ENCODE measurements around the gene PWWP2B.

Gene PWWP2B

GRCh38 chr10:132395704-132396493, 1.1 kb upstream of the PWWP2B start:
- Histone ChIP-seq H3K27me3 (ENCODE audit: insufficient read depth, low read length) (no peaks in the 10 kb centered on the region), H3K4me1 (ENCODE audit: control insufficient read depth, insufficient read depth, low read length, unreplicated experiment) (peaks cover 12% of the 10 kb centered on the region), H3K27ac (ENCODE audit: low read depth, low read length) (no peak overlapping the region), H3K79me2 (ENCODE audit: control insufficient read depth, insufficient read depth, low read length, unreplicated experiment) (peaks cover 5% of the 10 kb centered on the region), H3K36me3 (ENCODE audit: insufficient read depth, low read length) (no peaks in the 10 kb centered on the region), H2AFZ (ENCODE audit: low read length, unreplicated experiment) (peak overlapping the region; percentile 75), H3K4me3 (ENCODE audit: low read depth, low read length) (peak overlapping the region; percentile 71)

GRCh38 chr10:132396494-132397035, 435 bp upstream of the PWWP2B start:
- H3K4me3 ChIP-seq (ENCODE audit: low read depth, low read length), result peak overlapping the region; percentile 71
- H3K27ac ChIP-seq (ENCODE audit: low read depth, low read length), result no peak overlapping the region
- peak overlapping the region; percentile 75 for H2AFZ ChIP-seq (ENCODE audit: low read length, unreplicated experiment)
- H3K79me2 ChIP-seq (ENCODE audit: control insufficient read depth, insufficient read depth, low read length, unreplicated experiment), result peaks cover 5% of the 10 kb centered on the region
- H3K27me3 ChIP-seq (ENCODE audit: insufficient read depth, low read length), result no peaks in the 10 kb centered on the region
- peaks cover 12% of the 10 kb centered on the region for H3K4me1 ChIP-seq (ENCODE audit: control insufficient read depth, insufficient read depth, low read length, unreplicated experiment)
- H3K36me3 ChIP-seq (ENCODE audit: insufficient read depth, low read length), result no peaks in the 10 kb centered on the region

GRCh38 chr10:132397671-132398565, 918 bp downstream of the PWWP2B start:
- Histone ChIP-seq H3K79me2 (ENCODE audit: control insufficient read depth, insufficient read depth, low read length, unreplicated experiment) (peaks cover 5% of the 10 kb centered on the region), H3K4me3 (ENCODE audit: low read depth, low read length) (peak overlapping the region; percentile 80), H3K27ac (ENCODE audit: low read depth, low read length) (peak overlapping the region; percentile 9; the same call in 1 of the 2 replicates), H3K27me3 (ENCODE audit: insufficient read depth, low read length) (no peaks in the 10 kb centered on the region), H3K36me3 (ENCODE audit: insufficient read depth, low read length) (no peaks in the 10 kb centered on the region), H2AFZ (ENCODE audit: low read length, unreplicated experiment) (peak overlapping the region; percentile 88), H3K4me1 (ENCODE audit: control insufficient read depth, insufficient read depth, low read length, unreplicated experiment) (peaks cover 12% of the 10 kb centered on the region)

- no peaks in the 10 kb centered on the region for H3K27me3 ChIP-seq (ENCODE audit: insufficient read depth, low read length)
- H3K36me3 ChIP-seq (ENCODE audit: insufficient read depth, low read length), result no peaks in the 10 kb centered on the region
- H3K4me3 ChIP-seq (ENCODE audit: low read depth, low read length), result peak overlapping the region; percentile 80
- peaks cover 12% of the 10 kb centered on the region for H3K4me1 ChIP-seq (ENCODE audit: control insufficient read depth, insufficient read depth, low read length, unreplicated experiment)
- no peak overlapping the region for H2AFZ ChIP-seq (ENCODE audit: low read length, unreplicated experiment)
- H3K79me2 ChIP-seq (ENCODE audit: control insufficient read depth, insufficient read depth, low read length, unreplicated experiment), result peaks cover 5% of the 10 kb centered on the region
- H3K27ac ChIP-seq (ENCODE audit: low read depth, low read length), result no peak overlapping the region
These were observed 1.6 kb downstream of the PWWP2B start for GRCh38 chr10:132398566-132398991.

GRCh38 chr10:132399117-132400035, 2.4 kb downstream of the PWWP2B start:
- Histone ChIP-seq H3K4me3 (ENCODE audit: low read depth, low read length) (no peak overlapping the region), H2AFZ (ENCODE audit: low read length, unreplicated experiment) (no peak overlapping the region), H3K27me3 (ENCODE audit: insufficient read depth, low read length) (no peaks in the 10 kb centered on the region), H3K36me3 (ENCODE audit: insufficient read depth, low read length) (no peaks in the 10 kb centered on the region), H3K79me2 (ENCODE audit: control insufficient read depth, insufficient read depth, low read length, unreplicated experiment) (peaks cover 5% of the 10 kb centered on the region), H3K4me1 (ENCODE audit: control insufficient read depth, insufficient read depth, low read length, unreplicated experiment) (peaks cover 12% of the 10 kb centered on the region), H3K27ac (ENCODE audit: low read depth, low read length) (no peak overlapping the region)

- H2AFZ ChIP-seq (ENCODE audit: low read length, unreplicated experiment), result no peak overlapping the region
- peaks cover 12% of the 10 kb centered on the region for H3K4me1 ChIP-seq (ENCODE audit: control insufficient read depth, insufficient read depth, low read length, unreplicated experiment)
These were observed 3.1 kb downstream of the PWWP2B start for GRCh38 chr10:132400041-132400546.

GRCh38 chr10:132400547-132401151, 3.6 kb downstream of the PWWP2B start:
- H3K4me1 ChIP-seq (ENCODE audit: control insufficient read depth, insufficient read depth, low read length, unreplicated experiment), result peaks cover 9% of the 10 kb centered on the region
- peaks cover 5% of the 10 kb centered on the region for H3K79me2 ChIP-seq (ENCODE audit: control insufficient read depth, insufficient read depth, low read length, unreplicated experiment)
- no peaks in the 10 kb centered on the region for H3K36me3 ChIP-seq (ENCODE audit: insufficient read depth, low read length)
- no peak overlapping the region for H3K27ac ChIP-seq (ENCODE audit: low read depth, low read length)
- H3K4me3 ChIP-seq (ENCODE audit: low read depth, low read length), result no peak overlapping the region
- no peak overlapping the region for H2AFZ ChIP-seq (ENCODE audit: low read length, unreplicated experiment)
- H3K27me3 ChIP-seq (ENCODE audit: insufficient read depth, low read length), result no peaks in the 10 kb centered on the region

More at GRCh38 chr10:132400041-132400546, 3.1 kb downstream of the PWWP2B start:
- Histone ChIP-seq H3K36me3 (ENCODE audit: insufficient read depth, low read length) (no peaks in the 10 kb centered on the region), H3K79me2 (ENCODE audit: control insufficient read depth, insufficient read depth, low read length, unreplicated experiment) (peaks cover 5% of the 10 kb centered on the region), H3K27me3 (ENCODE audit: insufficient read depth, low read length) (no peaks in the 10 kb centered on the region), H3K4me3 (ENCODE audit: low read depth, low read length) (no peak overlapping the region), H3K27ac (ENCODE audit: low read depth, low read length) (no peak overlapping the region)

GRCh38 chr10:132401401-132402118, 4.6 kb downstream of the PWWP2B start:
- no peak overlapping the region for H3K4me3 ChIP-seq (ENCODE audit: low read depth, low read length)
- H3K79me2 ChIP-seq (ENCODE audit: control insufficient read depth, insufficient read depth, low read length, unreplicated experiment), result peaks cover 5% of the 10 kb centered on the region
- peaks cover 6% of the 10 kb centered on the region for H3K4me1 ChIP-seq (ENCODE audit: control insufficient read depth, insufficient read depth, low read length, unreplicated experiment)
- H2AFZ ChIP-seq (ENCODE audit: low read length, unreplicated experiment), result no peak overlapping the region
- no peaks in the 10 kb centered on the region for H3K27me3 ChIP-seq (ENCODE audit: insufficient read depth, low read length)
- H3K27ac ChIP-seq (ENCODE audit: low read depth, low read length), result no peak overlapping the region
- H3K36me3 ChIP-seq (ENCODE audit: insufficient read depth, low read length), result no peaks in the 10 kb centered on the region

GRCh38 chr10:132402781-132403241, 5.8 kb downstream of the PWWP2B start:
- H3K79me2 ChIP-seq (ENCODE audit: control insufficient read depth, insufficient read depth, low read length, unreplicated experiment), result peaks cover 5% of the 10 kb centered on the region
- peaks cover 6% of the 10 kb centered on the region for H3K4me1 ChIP-seq (ENCODE audit: control insufficient read depth, insufficient read depth, low read length, unreplicated experiment)
- no peaks in the 10 kb centered on the region for H3K27me3 ChIP-seq (ENCODE audit: insufficient read depth, low read length)
- H3K27ac ChIP-seq (ENCODE audit: low read depth, low read length), result no peak overlapping the region
- no peak overlapping the region for H2AFZ ChIP-seq (ENCODE audit: low read length, unreplicated experiment)
- H3K36me3 ChIP-seq (ENCODE audit: insufficient read depth, low read length), result no peaks in the 10 kb centered on the region
- no peak overlapping the region for H3K4me3 ChIP-seq (ENCODE audit: low read depth, low read length)
